IPS-11a (cell line): ENCODE measurements around the gene PDZD2.

Experiments
- H3K4me3 ChIP-seq: one replicate; pipeline ENCODE4 v1.5.1; 2013; ENCODE audit warnings: low read depth, low read length, control low read depth

PDZD2 gene

DNA sequence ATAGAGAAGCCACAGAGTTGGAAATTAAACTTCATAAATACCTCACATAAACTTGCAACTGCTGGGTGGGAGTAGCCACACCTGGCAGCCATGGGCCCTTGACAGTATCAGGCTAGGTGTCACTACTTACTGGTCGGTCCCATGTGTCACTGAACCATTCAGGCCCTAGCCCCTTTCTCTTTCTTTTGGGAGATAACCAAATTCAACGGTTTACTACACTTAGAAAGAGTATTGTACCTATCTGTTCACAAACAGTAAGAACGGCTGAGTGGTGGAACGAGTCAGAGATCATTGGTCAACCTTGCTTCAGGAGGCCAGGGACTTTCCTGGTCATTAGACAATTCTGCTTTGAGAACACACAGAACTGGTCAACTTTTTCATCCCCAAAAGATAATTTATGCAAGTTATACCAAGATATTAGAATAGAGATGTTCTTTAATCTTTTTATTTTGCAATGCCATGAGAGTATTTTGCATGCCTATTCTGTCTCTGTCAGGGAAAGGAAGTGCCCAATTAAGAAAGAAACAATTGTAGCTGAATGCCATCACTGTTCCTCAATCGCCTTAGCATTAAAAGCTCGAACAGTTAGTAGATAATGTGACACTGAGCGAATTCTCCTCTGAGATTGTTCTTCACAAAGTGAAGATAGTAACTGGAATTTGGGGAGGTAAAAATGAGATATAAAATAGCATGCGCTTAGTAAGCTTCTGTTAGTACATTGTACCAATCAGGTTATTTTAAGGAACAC, 484.3 kb downstream of the PDZD2 start:
- H3K4me3 ChIP-seq, result no peak overlapping the region

DNA sequence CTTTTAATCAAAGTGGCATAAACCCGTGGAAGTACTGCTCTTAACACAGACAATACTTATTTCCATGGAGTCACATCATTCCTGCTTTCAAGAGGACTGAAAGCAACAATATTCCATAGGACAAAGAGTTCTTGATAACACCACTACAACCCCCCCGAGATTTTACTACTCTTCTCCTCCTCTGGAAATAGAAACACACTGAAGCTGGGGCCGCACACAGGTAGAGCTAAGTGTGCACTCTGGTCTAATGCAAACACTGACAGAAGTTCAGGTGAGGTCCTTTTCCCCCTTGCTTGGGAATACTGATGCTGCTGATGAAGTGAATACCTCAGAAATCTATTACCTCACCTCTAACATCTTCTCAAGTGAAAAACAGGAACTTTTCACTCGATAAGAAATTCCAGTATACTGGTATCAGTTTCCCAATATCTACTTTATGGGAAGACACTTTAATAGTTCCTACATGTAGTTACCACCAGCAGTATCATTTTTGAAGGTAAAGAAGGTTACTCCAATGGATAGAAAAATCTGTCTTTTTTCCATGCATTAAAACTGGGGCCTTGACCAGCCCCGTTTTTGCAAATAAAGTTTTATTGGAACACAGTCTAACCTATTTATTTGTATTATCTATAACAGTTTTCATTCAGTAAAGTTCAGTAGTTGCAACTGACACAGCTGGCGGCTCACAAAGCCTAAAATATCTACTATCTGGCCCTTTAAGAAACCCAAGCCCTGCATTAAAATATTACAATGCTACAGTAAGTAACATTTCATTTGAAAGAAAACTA, 485.2 kb downstream of the PDZD2 start:
- H3K4me3 ChIP-seq, result no peak overlapping the region

DNA sequence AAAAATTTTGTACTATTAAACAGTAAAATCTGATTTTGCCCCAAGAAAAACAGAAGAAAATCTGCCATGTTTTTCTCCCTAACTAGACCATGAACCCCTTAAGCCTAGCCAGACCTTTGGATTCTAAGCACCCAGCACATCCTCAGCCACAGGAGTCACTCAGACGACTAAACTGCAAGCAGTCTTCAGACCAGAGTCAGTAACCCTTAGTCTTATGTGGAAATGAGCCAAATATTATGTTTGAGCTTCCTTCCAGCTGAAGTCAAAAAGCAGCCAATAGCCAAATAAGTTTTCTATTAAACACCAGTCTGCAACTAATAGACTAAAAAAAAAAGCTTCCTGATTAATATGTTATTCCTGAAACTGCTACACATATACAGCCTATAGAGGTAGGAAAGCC, 487.8 kb downstream of the PDZD2 start:
- no peak overlapping the region for H3K4me3 ChIP-seq

DNA sequence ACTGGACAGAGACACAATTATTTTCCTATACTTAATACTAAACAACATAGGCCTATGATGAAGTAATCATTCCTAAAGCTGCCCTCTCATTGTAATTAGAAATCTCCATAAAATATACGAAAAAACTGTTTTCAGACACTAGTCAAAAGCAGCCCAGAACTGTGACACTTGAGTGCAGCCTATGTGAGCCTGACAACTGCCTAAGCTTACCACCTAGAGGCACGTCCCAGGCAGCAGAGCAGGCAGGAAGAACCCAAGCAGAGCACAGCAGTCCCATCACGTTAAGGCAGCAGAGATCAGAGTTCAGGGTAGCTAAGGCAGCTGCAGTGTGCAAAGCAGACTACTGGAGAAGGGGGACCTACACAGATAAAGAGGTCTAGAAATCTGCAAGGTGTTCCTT, 488.8 kb downstream of the PDZD2 start:
- H3K4me3 ChIP-seq, result no peak overlapping the region

GRCh38 chr5:32129074-32129598, 490.2 kb downstream of the PDZD2 start:
- H3K4me3 ChIP-seq, result no peak overlapping the region

GRCh38 chr5:32130865-32131264, 491.9 kb downstream of the PDZD2 start:
- H3K4me3 ChIP-seq, result no peak overlapping the region

DNA sequence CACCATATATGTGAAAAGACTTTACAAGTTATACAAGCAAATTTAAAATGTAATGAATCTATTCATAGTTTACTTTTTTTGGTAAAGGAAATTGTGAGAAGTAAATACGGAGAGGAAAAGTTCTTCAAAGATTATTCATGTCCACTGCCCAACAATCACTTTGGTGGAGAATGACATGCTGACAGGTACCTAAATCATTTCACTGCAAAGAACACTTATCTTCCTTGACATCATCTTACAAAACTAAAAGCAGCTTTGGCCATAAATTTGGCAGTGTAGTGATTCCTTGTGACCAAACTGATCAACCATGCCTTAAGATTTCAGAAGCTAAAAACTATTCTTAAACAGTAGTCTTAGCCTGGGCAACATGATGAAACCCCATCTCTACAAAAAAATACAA, 492.7 kb downstream of the PDZD2 start:
- no peak overlapping the region for H3K4me3 ChIP-seq

DNA sequence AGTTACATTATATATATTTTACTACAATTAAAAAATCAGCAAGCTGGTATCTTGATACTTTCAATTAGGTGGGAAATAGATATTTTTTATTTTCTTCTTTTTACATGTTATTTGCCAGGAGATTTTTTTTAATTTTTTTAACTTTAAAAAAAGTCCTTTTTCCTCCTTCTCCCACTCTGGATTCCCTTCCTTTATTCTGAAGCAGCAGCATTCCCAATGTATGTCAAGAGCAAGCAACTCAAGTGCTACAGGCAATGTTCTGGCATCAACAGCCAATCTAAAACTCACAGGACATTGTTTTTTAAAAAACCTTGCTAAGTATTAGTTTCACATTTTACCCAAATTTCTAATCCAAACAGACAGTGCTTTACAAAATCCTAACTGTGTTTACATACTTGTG, 493.8 kb downstream of the PDZD2 start:
- H3K4me3 ChIP-seq, result no peak overlapping the region

GRCh38 chr5:32135086-32135485, 496.2 kb downstream of the PDZD2 start:
- no peak overlapping the region for H3K4me3 ChIP-seq

- no peak overlapping the region for H3K4me3 ChIP-seq
Observed at GRCh38 chr5:32136342-32136741, 497.4 kb downstream of the PDZD2 start.

GRCh38 chr5:32138839-32139493, 500.0 kb downstream of the PDZD2 start:
- no peak overlapping the region for H3K4me3 ChIP-seq

GRCh38 chr5:32143617-32144377, 504.9 kb downstream of the PDZD2 start:
- no peak overlapping the region for H3K4me3 ChIP-seq

DNA sequence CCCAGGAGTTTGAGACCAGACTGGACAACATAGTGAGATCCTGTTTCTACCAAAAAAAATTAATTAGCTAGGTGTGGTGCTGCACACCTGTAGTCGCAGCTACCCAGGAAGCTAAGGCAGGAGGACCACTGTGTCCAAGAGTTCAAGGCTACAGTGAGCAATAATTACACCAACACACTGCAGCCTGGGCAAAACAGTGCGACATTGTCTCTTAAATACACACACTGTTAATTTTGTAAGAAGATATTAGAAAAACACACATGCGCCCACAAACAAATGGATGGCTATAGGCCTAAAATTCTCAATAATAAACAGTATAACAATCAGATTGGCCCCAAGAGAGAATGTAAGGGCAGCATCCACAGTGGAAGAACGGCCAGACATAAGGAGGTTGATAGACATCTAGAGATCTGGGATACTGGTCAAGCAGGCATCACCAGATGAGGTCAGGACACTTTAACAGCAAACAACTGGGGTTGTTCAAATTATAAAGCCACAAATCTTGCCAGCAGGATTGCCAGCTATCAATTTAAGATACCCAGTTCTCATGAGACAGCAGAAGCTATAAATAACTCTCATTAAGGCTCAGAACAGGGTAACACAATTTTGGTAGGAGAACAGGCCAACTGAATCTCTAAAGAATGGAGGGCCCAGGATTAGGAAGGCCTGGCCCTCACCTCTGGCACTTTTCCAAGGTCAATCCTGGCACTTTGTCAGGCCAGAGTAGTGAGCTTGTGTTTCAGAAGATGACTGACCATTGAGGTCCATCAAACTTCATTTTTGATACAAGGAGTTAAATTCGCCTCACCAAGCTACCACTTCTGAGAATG, 505.7 kb downstream of the PDZD2 start:
- no peak overlapping the region for H3K4me3 ChIP-seq

DNA sequence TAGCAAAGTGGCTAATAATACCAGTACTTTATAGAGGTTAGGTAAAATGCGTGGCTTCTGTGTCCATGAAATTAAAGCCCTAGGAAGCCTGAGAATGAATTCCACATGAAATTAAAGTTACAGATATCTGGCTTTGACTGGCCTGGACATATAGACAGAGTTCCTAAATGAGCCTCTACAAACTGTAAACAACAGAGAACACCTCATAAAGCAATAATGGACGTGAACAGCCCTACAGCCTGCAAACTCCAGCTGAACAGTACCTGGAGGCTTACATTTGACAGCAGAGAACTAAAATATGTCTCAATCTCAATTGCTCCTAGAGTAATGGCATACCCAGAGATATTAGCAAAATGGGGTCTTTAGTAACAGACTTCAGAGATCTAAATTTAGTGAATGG, 506.4 kb downstream of the PDZD2 start:
- H3K4me3 ChIP-seq, result no peak overlapping the region

GRCh38 chr5:32147236-32147635, 508.3 kb downstream of the PDZD2 start:
- no peak overlapping the region for H3K4me3 ChIP-seq

DNA sequence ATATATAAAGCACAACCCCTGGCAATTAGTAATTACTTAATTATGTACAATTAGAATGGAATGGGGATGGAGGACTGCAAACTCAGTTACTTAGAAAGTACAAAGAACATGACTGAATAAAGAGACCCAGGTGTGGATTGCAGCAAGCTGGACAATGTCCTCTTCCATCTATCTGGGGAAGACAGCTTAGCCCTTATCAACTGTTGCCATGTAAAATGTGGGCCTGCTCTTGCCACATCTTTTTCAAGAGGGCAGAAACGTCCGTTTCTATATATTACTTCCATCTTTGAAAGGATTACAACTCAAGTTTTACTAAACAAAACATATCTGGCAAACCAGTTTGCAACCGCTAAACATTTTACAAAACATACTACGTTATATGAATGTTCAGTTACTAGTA, 509.0 kb downstream of the PDZD2 start:
- no peak overlapping the region for H3K4me3 ChIP-seq

DNA sequence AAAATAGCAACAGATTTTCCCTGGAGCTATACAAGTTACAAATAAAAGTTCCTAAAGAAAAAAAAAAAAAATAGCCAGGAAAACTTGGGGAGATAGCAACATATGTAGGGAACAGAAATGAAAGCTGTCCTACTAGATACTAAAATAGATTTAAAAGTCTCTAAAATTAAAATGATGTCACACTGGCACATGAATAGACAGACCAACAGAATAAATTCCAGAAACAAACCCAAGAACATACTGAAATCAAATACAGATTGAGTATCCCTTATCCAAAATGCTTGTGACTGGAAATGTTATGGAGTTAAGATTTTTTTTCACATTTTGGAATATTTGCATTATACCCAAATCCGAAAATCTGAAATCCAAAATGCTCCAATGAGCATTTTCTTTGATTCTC, 511.4 kb downstream of the PDZD2 start:
- H3K4me3 ChIP-seq, result no peak overlapping the region

DNA sequence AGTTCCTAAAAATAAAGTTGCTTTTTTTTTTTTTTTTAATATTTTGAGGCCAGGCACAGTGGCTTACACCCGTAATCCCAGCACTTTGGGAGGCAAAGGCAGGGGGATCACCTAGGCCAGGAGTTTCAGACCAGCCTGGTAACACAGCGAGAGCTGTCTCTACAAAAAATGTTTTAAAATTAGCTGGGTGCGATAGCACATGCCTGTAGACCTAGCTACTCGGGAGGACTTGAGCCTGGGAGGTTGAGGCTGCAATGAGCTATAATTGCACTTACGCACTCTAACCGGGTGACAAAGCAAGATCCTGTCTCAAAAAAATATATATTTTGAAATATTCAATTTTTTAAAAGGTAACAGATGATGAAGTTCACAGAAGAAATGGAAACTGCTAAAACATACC, 512.3 kb downstream of the PDZD2 start:
- no peak overlapping the region for H3K4me3 ChIP-seq

GRCh38 chr5:32153723-32154122, 514.8 kb downstream of the PDZD2 start:
- no peak overlapping the region for H3K4me3 ChIP-seq

DNA sequence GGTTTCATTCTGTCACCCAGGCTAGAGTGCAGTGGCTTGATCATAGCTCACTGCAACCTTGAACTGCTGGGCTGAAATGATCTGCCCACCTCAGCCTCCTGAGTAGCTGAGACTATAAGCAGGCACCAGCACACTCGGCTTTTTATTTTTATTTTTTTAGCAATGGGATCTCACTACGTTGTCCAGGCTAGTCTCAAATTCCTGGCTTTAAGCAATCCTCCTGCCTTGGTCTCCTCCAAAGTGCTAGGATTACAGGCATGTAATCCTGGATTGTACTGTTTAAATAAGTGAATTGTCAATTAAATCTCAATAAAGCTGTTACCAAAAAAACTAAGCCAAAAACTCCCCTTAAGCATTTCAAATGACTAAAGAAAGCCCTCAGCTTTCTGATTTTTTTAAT, 516.3 kb downstream of the PDZD2 start:
- H3K4me3 ChIP-seq, result no peak overlapping the region
